Panc1 (cell line): ENCODE results near the gene IGSF21.

Experiments
- CTCF ChIP-seq: fragments of 450-650 bp; IDR thresholded peaks from 2 replicates; pipeline ENCODE4 v1.5.1; 2017; ENCODE audit warnings: mild to moderate bottlenecking
- SIN3A ChIP-seq: IDR thresholded peaks from 2 replicates; pipeline ENCODE4 v1.6.1; 2012; ENCODE audit warnings: low read depth, mild to moderate bottlenecking, low read length, moderate library complexity, borderline replicate concordance; ENCODE audit not compliant: insufficient read depth

GRCh38 chr1:18234790-18235242 is 127.2 kb downstream of the IGSF21 start:
- TF ChIP-seq CTCF (peak; percentile 85), SIN3A (no peak)
